Measurements from ENCODE around the gene CCDC73.
"Not testable (repeated sequence)": the region's sequence is repeated elsewhere in the genome, so short reads cannot be mapped to it uniquely, and the experiment has no call there.

The CCDC73 gene

GRCh38 chr11:32704775-32705174 lies 89.7 kb downstream of the CCDC73 start:
- DNase-seq, result no peak

GRCh38 chr11:32704261-32704660 lies 90.2 kb downstream of the CCDC73 start:
- no peak for DNase-seq

GRCh38 chr11:32701616-32702015 lies 92.8 kb downstream of the CCDC73 start:
- no peak for DNase-seq

- DNase-seq, result no peak
These were observed 95.9 kb downstream of the CCDC73 start for GRCh38 chr11:32698579-32698978.

- no peak for DNase-seq
These were observed 123.4 kb downstream of the CCDC73 start for GRCh38 chr11:32671051-32671450.

- DNase-seq, result no peak
These were observed 134.8 kb downstream of the CCDC73 start for GRCh38 chr11:32659672-32660071.

- DNase-seq, result no peak
These were observed 135.6 kb downstream of the CCDC73 start for GRCh38 chr11:32658639-32659406.

GRCh38 chr11:32643526-32643925 lies 150.9 kb downstream of the CCDC73 start:
- no peak for DNase-seq

GRCh38 chr11:32641361-32641760 lies 153.1 kb downstream of the CCDC73 start:
- no peak for DNase-seq

- no peak for DNase-seq
These were observed 158.6 kb downstream of the CCDC73 start for GRCh38 chr11:32635819-32636218.

- no peak for DNase-seq
These were observed 163.6 kb downstream of the CCDC73 start for GRCh38 chr11:32630844-32631243.

- no peak for DNase-seq
These were observed 177.6 kb downstream of the CCDC73 start for GRCh38 chr11:32616903-32617302.

GRCh38 chr11:32615422-32615821 lies 179.0 kb downstream of the CCDC73 start:
- DNase-seq, result no peak

GRCh38 chr11:32613500-32614151 lies 180.8 kb downstream of the CCDC73 start:
- no peak for DNase-seq

GRCh38 chr11:32610797-32611352 lies 183.6 kb downstream of the CCDC73 start:
- no peak for DNase-seq

- DNase-seq, result not testable (repeated sequence)
These were observed 185.6 kb downstream of the CCDC73 start for GRCh38 chr11:32608826-32609225.

GRCh38 chr11:32606220-32606619 lies 188.2 kb downstream of the CCDC73 start:
- no peak for DNase-seq

GRCh38 chr11:32602657-32603415 lies 191.6 kb downstream of the CCDC73 start:
- DNase-seq, result no peak

- no peak for DNase-seq
These were observed 196.5 kb downstream of the CCDC73 start for GRCh38 chr11:32597921-32598320.

GRCh38 chr11:32596114-32596513 lies 198.3 kb downstream of the CCDC73 start:
- DNase-seq, result not testable (repeated sequence)

- DNase-seq, result no peak
These were observed 200.2 kb downstream of the CCDC73 start for GRCh38 chr11:32594272-32594671.

GRCh38 chr11:32586576-32587190 lies 207.8 kb downstream of the CCDC73 start:
- no peak for DNase-seq

- DNase-seq, result no peak
These were observed 209.5 kb downstream of the CCDC73 start for GRCh38 chr11:32584921-32585320.
